Astrocyte (in vitro differentiated cells and primary cell): ENCODE data around the gene SLC6A3.

Experiments
- EZH2 ChIP-seq: IDR thresholded peaks from 2 replicates; pipeline ENCODE4 v1.6.1; 2012; ENCODE audit warnings: mild to moderate bottlenecking, low read length, inconsistent platforms; ENCODE audit not compliant: insufficient read depth
- TF ChIP-seq, protein P1 (sequence below): IDR thresholded peaks from 2 replicates; pipeline ENCODE4 v1.5.1; 2011; ENCODE audit warnings: low read depth, mild to moderate bottlenecking, inconsistent platforms, low read length, moderate library complexity; ENCODE audit not compliant: insufficient read depth

DNA sequence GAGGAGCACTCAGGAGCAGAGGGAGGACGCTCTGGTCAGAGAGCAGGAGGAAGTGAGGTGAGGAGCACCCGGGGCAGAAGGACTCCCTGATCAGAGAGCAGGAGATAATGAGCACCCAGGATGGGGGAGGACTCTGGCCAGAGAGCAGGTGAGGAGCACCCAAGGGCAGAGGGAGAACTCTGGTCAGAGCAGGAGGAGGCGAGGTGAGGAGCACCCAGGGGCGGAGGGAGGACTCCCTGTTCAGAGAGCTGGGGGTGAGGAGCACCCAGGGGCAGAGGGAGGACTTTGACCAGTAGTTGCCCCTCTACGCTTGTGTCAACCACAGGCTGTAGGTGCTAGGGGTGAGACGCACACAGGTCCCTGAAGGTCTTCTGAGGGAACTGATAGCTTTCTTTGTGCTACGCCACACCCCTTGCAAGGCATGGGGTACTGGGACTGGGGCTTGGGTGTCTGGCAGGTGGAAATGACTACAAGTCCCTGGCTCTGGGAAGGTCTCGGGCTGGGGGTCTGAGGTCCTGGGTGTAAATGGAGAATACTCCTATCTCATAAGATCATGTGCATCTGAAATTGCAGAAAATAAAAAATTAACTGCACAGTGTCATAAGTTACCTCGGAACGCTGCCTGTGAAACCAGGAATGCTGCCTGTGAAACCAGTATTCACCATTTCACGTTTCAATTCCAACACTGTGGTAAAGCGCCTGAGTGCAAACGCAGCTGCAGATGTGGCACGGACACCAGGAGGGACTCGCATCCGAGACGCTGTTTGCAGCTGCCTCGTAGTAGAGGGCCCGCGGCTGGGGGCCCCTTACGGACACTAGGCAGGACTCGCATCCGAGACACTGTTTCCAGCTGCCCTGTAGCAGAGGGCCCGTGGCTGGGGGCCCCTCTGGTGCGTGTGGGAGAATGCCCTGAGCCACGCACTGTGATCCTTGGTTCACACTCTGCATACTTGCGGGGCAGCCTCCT, 27.0 kb upstream of the SLC6A3 start:
- TF ChIP-seq EZH2, result no peak
- TF ChIP-seq, protein P1, sequence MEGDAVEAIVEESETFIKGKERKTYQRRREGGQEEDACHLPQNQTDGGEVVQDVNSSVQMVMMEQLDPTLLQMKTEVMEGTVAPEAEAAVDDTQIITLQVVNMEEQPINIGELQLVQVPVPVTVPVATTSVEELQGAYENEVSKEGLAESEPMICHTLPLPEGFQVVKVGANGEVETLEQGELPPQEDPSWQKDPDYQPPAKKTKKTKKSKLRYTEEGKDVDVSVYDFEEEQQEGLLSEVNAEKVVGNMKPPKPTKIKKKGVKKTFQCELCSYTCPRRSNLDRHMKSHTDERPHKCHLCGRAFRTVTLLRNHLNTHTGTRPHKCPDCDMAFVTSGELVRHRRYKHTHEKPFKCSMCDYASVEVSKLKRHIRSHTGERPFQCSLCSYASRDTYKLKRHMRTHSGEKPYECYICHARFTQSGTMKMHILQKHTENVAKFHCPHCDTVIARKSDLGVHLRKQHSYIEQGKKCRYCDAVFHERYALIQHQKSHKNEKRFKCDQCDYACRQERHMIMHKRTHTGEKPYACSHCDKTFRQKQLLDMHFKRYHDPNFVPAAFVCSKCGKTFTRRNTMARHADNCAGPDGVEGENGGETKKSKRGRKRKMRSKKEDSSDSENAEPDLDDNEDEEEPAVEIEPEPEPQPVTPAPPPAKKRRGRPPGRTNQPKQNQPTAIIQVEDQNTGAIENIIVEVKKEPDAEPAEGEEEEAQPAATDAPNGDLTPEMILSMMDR, result no peak
